Neural cell (in vitro differentiated cells): ENCODE data around the gene BAG1. TPM values are rescaled to one million over a fixed set of nuclear protein-coding genes. Genes with fewer than 3 reads are reported as not detected.

Source experiments
- H2AFZ ChIP-seq: fragments of 200-600, 300-800 bp; sonication (generic), shearing (Covaris generic); 2 replicates; pipeline ENCODE4 v1.6.0; 2014; ENCODE audit warnings: low read depth, mild to moderate bottlenecking, antibody characterized with exemption, low read length, moderate library complexity
- H3F3A ChIP-seq: fragments of 200-600 bp; shearing (Covaris generic); 2 replicates; pipeline ENCODE4 v1.6.1; 2016; ENCODE audit warnings: mild to moderate bottlenecking, moderate library complexity, mixed read lengths, antibody characterized with exemption, low read length; ENCODE audit not compliant: insufficient read depth, poor library complexity, severe bottlenecking
- H3K27ac ChIP-seq: fragments of 200-600, 300-800 bp; sonication (generic), shearing (Covaris generic); 2 replicates; pipeline ENCODE4 v1.5.1; 2014; ENCODE audit warnings: mild to moderate bottlenecking, low read length, moderate library complexity
- H3K27me3 ChIP-seq: fragments of 300-800, 200-600 bp; sonication (generic), shearing (Covaris generic); 2 replicates; pipeline ENCODE4 v1.6.0; 2014; ENCODE audit warnings: mild to moderate bottlenecking, low read depth, low read length, moderate library complexity; ENCODE audit not compliant: insufficient read depth
- H3K36me3 ChIP-seq: fragments of 300-800, 200-600 bp; sonication (generic), shearing (Covaris generic); 2 replicates; pipeline ENCODE4 v1.5.1; 2014; ENCODE audit warnings: mild to moderate bottlenecking, antibody characterized with exemption, low read length, moderate library complexity; ENCODE audit not compliant: insufficient read depth
- H3K4me2 ChIP-seq: fragments of 300-800, 200-600 bp; sonication (generic), shearing (Covaris generic); 2 replicates; pipeline ENCODE4 v1.6.0; 2014; ENCODE audit warnings: mild to moderate bottlenecking, low read length
- H3K4me3 ChIP-seq: fragments of 300-800, 200-600 bp; sonication (generic), shearing (Covaris generic); 2 replicates; pipeline ENCODE4 v1.5.1; 2014; ENCODE audit warnings: mild to moderate bottlenecking, low read length, moderate library complexity
- H3K79me2 ChIP-seq: fragments of 200-600 bp; shearing (Covaris generic); replicated peaks from 2 replicates; pipeline ENCODE4 v1.6.0; 2014; ENCODE audit warnings: mild to moderate bottlenecking, low read length, moderate library complexity; ENCODE audit not compliant: insufficient read depth
- H3K9ac ChIP-seq: fragments of 300-800, 200-600 bp; sonication (generic), shearing (Covaris generic); 2 replicates; pipeline ENCODE4 v1.6.1; 2016; ENCODE audit warnings: mild to moderate bottlenecking, low read length, mixed read lengths
- H3K9me2 ChIP-seq: fragments of 200-600 bp; shearing (Covaris generic); 2 replicates; pipeline ENCODE4 v1.6.1; 2016; ENCODE audit warnings: mild to moderate bottlenecking, low read length, mixed read lengths; ENCODE audit not compliant: insufficient read depth
- H3K9me3 ChIP-seq: fragments of 200-600, 300-800 bp; sonication (generic), shearing (Covaris generic); 2 replicates; pipeline ENCODE4 v1.6.1; 2016; ENCODE audit warnings: mild to moderate bottlenecking, mixed run types, low read length, moderate library complexity, mixed read lengths
- H4K20me1 ChIP-seq: fragments of 200-600 bp; shearing (Covaris generic); 2 replicates; pipeline ENCODE4 v1.6.1; 2016; ENCODE audit warnings: mild to moderate bottlenecking, mixed run types; ENCODE audit not compliant: insufficient read depth
- EP300 ChIP-seq: fragments of 450-650 bp; conservative IDR thresholded peaks from 2 replicates; pipeline ENCODE4 v1.6.1; 2014; ENCODE audit warnings: antibody characterized with exemption, mild to moderate bottlenecking, moderate library complexity; ENCODE audit not compliant: poor library complexity, severe bottlenecking
- EZH2 ChIP-seq: fragments of 200-600, 300-800 bp; shearing (Covaris generic), sonication (generic); IDR thresholded peaks from 2 replicates; pipeline ENCODE4 v1.6.1; 2014; ENCODE audit warnings: antibody characterized with exemption, low read length, borderline replicate concordance, mild to moderate bottlenecking; ENCODE audit not compliant: insufficient read depth, poor library complexity, severe bottlenecking
- MXI1 ChIP-seq: fragments of 450-650 bp; conservative IDR thresholded peaks from 2 replicates; pipeline ENCODE4 v1.6.1; 2014; ENCODE audit warnings: antibody characterized with exemption, mild to moderate bottlenecking; ENCODE audit not compliant: poor library complexity, severe bottlenecking
- POLR2AphosphoS5 ChIP-seq: IDR thresholded peaks from 2 replicates; pipeline ENCODE4 v1.6.1; 2012
- RAD21 ChIP-seq: fragments of 450-650 bp; conservative IDR thresholded peaks from 2 replicates; pipeline ENCODE4 v1.6.1; 2014; ENCODE audit warnings: antibody characterized with exemption, mild to moderate bottlenecking, moderate library complexity
- SMC3 ChIP-seq: fragments of 450-650 bp; conservative IDR thresholded peaks from 2 replicates; pipeline ENCODE4 v1.6.1; 2014; ENCODE audit warnings: antibody characterized with exemption, mild to moderate bottlenecking, moderate library complexity; ENCODE audit not compliant: poor library complexity
- TAF1 ChIP-seq: IDR thresholded peaks from 2 replicates; pipeline ENCODE4 v1.6.1; 2012; ENCODE audit warnings: low read depth
- polyA plus RNA-seq: library from polyadenylated mRNA; depleted of rRNA; stranded (reverse); fragments of >200 nt; gene quantifications from 2 replicates; pipeline ENCODE4 v1.2.3, GENCODE V29; 2014
- TF ChIP-seq, protein P1 (sequence below): IDR thresholded peaks from 2 replicates; pipeline ENCODE4 v1.6.1; 2012; ENCODE audit warnings: borderline replicate concordance
- TF ChIP-seq, protein P2 (sequence below): fragments of 450-650 bp; IDR thresholded peaks from 2 replicates; pipeline ENCODE4 v1.5.1; 2014; ENCODE audit warnings: antibody characterized with exemption, mild to moderate bottlenecking, moderate library complexity; ENCODE audit not compliant: poor library complexity, severe bottlenecking

The BAG1 gene
- polyA plus RNA-seq, 1 donor from 2014 or later, result 94.9 TPM

DNA sequence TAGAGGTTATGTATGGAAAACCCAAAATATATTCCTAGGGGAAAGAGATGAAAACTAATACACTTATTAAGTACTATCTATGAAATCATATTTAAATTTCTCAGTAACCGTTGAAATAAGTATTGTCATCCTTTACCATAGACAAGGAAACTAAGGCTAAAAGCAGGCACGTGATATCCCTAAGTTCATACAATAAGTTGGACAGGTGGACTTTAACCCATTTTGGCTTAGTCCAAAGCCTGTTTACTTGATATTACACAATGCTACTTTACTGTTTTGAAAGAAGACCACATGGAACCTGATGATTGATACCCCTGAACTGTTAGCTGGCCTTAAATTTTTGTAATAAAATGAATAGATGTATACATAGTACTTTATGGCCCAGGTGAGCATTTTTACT lies 29.3 kb upstream of the BAG1 start:
- no peak overlapping the region for H3K4me2 ChIP-seq
- H4K20me1 ChIP-seq, result no peaks in the 10 kb centered on the region
- H3K79me2 ChIP-seq, result peaks cover 56% of the 10 kb centered on the region
- no peaks in the 10 kb centered on the region for H3K36me3 ChIP-seq
- H3F3A ChIP-seq, result no peaks in the 10 kb centered on the region
- H3K9ac ChIP-seq, result no peak overlapping the region
- no peak overlapping the region for H3K27ac ChIP-seq
- H3K9me2 ChIP-seq, result no peaks in the 10 kb centered on the region
- TF ChIP-seq MXI1 (no peak), RAD21 (no peak), POLR2AphosphoS5 (no peak), EZH2 (no peak), EP300 (no peak), SMC3 (no peak)
- TF ChIP-seq, protein P1, sequence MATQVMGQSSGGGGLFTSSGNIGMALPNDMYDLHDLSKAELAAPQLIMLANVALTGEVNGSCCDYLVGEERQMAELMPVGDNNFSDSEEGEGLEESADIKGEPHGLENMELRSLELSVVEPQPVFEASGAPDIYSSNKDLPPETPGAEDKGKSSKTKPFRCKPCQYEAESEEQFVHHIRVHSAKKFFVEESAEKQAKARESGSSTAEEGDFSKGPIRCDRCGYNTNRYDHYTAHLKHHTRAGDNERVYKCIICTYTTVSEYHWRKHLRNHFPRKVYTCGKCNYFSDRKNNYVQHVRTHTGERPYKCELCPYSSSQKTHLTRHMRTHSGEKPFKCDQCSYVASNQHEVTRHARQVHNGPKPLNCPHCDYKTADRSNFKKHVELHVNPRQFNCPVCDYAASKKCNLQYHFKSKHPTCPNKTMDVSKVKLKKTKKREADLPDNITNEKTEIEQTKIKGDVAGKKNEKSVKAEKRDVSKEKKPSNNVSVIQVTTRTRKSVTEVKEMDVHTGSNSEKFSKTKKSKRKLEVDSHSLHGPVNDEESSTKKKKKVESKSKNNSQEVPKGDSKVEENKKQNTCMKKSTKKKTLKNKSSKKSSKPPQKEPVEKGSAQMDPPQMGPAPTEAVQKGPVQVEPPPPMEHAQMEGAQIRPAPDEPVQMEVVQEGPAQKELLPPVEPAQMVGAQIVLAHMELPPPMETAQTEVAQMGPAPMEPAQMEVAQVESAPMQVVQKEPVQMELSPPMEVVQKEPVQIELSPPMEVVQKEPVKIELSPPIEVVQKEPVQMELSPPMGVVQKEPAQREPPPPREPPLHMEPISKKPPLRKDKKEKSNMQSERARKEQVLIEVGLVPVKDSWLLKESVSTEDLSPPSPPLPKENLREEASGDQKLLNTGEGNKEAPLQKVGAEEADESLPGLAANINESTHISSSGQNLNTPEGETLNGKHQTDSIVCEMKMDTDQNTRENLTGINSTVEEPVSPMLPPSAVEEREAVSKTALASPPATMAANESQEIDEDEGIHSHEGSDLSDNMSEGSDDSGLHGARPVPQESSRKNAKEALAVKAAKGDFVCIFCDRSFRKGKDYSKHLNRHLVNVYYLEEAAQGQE, result no peak
- TF ChIP-seq, protein P2, sequence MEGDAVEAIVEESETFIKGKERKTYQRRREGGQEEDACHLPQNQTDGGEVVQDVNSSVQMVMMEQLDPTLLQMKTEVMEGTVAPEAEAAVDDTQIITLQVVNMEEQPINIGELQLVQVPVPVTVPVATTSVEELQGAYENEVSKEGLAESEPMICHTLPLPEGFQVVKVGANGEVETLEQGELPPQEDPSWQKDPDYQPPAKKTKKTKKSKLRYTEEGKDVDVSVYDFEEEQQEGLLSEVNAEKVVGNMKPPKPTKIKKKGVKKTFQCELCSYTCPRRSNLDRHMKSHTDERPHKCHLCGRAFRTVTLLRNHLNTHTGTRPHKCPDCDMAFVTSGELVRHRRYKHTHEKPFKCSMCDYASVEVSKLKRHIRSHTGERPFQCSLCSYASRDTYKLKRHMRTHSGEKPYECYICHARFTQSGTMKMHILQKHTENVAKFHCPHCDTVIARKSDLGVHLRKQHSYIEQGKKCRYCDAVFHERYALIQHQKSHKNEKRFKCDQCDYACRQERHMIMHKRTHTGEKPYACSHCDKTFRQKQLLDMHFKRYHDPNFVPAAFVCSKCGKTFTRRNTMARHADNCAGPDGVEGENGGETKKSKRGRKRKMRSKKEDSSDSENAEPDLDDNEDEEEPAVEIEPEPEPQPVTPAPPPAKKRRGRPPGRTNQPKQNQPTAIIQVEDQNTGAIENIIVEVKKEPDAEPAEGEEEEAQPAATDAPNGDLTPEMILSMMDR, result no peak
- no peaks in the 10 kb centered on the region for H3K9me3 ChIP-seq
- no peaks in the 10 kb centered on the region for H3K27me3 ChIP-seq
- no peak overlapping the region for H3K4me3 ChIP-seq
- no peak overlapping the region for H2AFZ ChIP-seq

DNA sequence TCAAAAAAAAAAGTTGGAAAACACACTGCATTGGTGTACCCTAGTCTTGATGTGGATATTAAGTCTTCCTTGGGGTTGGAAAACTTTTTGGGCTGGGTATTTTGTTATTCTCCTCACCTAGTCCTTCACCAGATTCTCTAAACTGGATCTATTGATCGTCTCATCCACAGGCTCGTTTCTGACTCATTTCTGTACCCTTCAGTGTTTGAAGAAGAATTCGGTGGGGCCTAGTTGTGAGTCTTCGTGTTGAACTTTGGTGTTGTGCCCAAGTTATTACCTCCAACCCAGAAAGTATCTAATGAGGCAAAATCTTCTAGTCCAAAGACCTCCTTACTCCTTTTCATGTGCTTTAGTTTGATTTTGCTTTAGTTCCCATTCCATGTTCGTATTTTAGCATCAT lies 27.4 kb upstream of the BAG1 start:
- Histone ChIP-seq H3K27me3 (no peaks in the 10 kb centered on the region), H4K20me1 (no peaks in the 10 kb centered on the region), H3K9me3 (no peaks in the 10 kb centered on the region), H3K79me2 (peaks cover 41% of the 10 kb centered on the region), H3K4me3 (peak overlapping the region; percentile 77), H3K27ac (no peak overlapping the region), H3K36me3 (no peaks in the 10 kb centered on the region), H3F3A (no peaks in the 10 kb centered on the region), H3K9me2 (no peaks in the 10 kb centered on the region), H2AFZ (no peak overlapping the region), H3K4me2 (no peak overlapping the region), H3K9ac (no peak overlapping the region)
- TF ChIP-seq SMC3 (no peak), POLR2AphosphoS5 (no peak), MXI1 (no peak)

DNA sequence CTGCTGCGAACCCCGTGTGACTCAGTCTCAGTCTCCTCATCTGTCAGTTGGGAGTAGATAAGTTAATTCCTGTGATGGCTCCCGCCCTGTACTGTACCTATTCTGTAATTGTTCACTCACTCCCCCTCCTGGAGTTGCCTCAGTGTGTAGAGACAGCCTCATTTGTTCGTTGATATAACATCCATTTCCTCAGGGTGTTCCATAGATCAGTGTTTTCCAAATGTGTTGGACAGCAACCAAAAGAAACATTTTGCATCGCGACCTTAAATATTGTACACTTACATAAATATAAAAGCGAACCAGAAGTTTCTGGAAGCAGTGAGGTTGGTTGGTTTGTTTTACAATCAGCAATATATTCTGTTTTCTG lies 26.5 kb upstream of the BAG1 start:
- Histone ChIP-seq H3K79me2 (peaks cover 38% of the 10 kb centered on the region), H3K9me2 (no peaks in the 10 kb centered on the region), H3K4me2 (peak overlapping the region; percentile 68), H3K4me3 (peak overlapping the region; percentile 77), H2AFZ (peak overlapping the region; percentile 62), H3K27me3 (no peaks in the 10 kb centered on the region), H3K27ac (peak overlapping the region; percentile 100), H3F3A (no peaks in the 10 kb centered on the region), H3K9me3 (no peaks in the 10 kb centered on the region), H3K36me3 (no peaks in the 10 kb centered on the region), H3K9ac (peak overlapping the region; percentile 98), H4K20me1 (no peaks in the 10 kb centered on the region)
- no peak for TF ChIP-seq MXI1
- no peak for TF ChIP-seq POLR2AphosphoS5
- no peak for TF ChIP-seq RAD21
- TF ChIP-seq EZH2, result no peak
- TF ChIP-seq SMC3, result no peak
- TF ChIP-seq, protein P2, result no peak
- no peak for TF ChIP-seq TAF1
- TF ChIP-seq EP300, result no peak
- TF ChIP-seq, protein P1, result no peak
